WTC11 (cell line): ENCODE results near the gene ADAP1.

Experiments
- CBFB ChIP-seq: sonication (generic); formaldehyde crosslinking; IDR thresholded peaks from 2 replicates; pipeline ENCODE4 v1.8.1; 2022; ENCODE audit warnings: mild to moderate bottlenecking, low read depth, missing genetic modification reagents
- MAX ChIP-seq: sonication (generic); formaldehyde crosslinking; IDR thresholded peaks from 2 replicates; pipeline ENCODE4 v1.8.0; 2022; ENCODE audit warnings: mild to moderate bottlenecking, missing genetic modification reagents
- MXD4 ChIP-seq: fragments of 250-450 bp; sonication (Bioruptor Pico); IDR thresholded peaks from 2 replicates; pipeline ENCODE4 v1.8.0; 2021; ENCODE audit warnings: mild to moderate bottlenecking, moderate library complexity, borderline replicate concordance
- NFE2L1 ChIP-seq: sonication (generic); formaldehyde crosslinking; IDR thresholded peaks from 2 replicates; pipeline ENCODE4 v1.8.1; 2023; ENCODE audit warnings: missing genetic modification reagents
- SMAD3 ChIP-seq: sonication (generic); formaldehyde crosslinking; IDR thresholded peaks from 2 replicates; pipeline ENCODE4 v1.8.0; 2022; ENCODE audit warnings: missing genetic modification reagents, mild to moderate bottlenecking, borderline replicate concordance
- TP53 ChIP-seq: sonication (generic); formaldehyde crosslinking; IDR thresholded peaks from 2 replicates; pipeline ENCODE4 v1.8.1; 2023; ENCODE audit warnings: mild to moderate bottlenecking, missing genetic modification reagents
- ZBTB21 ChIP-seq: sonication (generic); formaldehyde crosslinking; IDR thresholded peaks from 2 replicates; pipeline ENCODE4 v1.8.1; 2023; ENCODE audit warnings: mild to moderate bottlenecking, missing genetic modification reagents, borderline replicate concordance
- ZNF232 ChIP-seq: sonication (generic); formaldehyde crosslinking; IDR thresholded peaks from 2 replicates; pipeline ENCODE4 v1.8.0; 2022; ENCODE audit warnings: mild to moderate bottlenecking, missing genetic modification reagents
- ZNF416 ChIP-seq: fragments of 250-450 bp; sonication (Bioruptor Pico); IDR thresholded peaks from 2 replicates; pipeline ENCODE4 v1.9.0; 2021; ENCODE audit warnings: mild to moderate bottlenecking, inconsistent platforms
- ZSCAN18 ChIP-seq: fragments of 250-450 bp; sonication (Bioruptor Pico); IDR thresholded peaks from 2 replicates; pipeline ENCODE4 v2.1.2; 2022; ENCODE audit warnings: mild to moderate bottlenecking, moderate library complexity
- TF ChIP-seq, protein P1 (sequence below): fragments of 200-600 bp; IDR thresholded peaks from 2 replicates; pipeline ENCODE4 v1.8.0; 2022; ENCODE audit warnings: antibody characterized with exemption

GRCh38 chr7:953547-954327 lies 743 bp downstream of the ADAP1 start:
- no peak for TF ChIP-seq NFE2L1
- TF ChIP-seq, protein P1, sequence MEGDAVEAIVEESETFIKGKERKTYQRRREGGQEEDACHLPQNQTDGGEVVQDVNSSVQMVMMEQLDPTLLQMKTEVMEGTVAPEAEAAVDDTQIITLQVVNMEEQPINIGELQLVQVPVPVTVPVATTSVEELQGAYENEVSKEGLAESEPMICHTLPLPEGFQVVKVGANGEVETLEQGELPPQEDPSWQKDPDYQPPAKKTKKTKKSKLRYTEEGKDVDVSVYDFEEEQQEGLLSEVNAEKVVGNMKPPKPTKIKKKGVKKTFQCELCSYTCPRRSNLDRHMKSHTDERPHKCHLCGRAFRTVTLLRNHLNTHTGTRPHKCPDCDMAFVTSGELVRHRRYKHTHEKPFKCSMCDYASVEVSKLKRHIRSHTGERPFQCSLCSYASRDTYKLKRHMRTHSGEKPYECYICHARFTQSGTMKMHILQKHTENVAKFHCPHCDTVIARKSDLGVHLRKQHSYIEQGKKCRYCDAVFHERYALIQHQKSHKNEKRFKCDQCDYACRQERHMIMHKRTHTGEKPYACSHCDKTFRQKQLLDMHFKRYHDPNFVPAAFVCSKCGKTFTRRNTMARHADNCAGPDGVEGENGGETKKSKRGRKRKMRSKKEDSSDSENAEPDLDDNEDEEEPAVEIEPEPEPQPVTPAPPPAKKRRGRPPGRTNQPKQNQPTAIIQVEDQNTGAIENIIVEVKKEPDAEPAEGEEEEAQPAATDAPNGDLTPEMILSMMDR, result no peak
- TF ChIP-seq ZNF232 (CRISPR knock-in tag), result no peak
- no peak for TF ChIP-seq MXD4 (CRISPR knock-in tag)
- TF ChIP-seq MAX (CRISPR knock-in tag), result no peak
- TF ChIP-seq SMAD3 (CRISPR knock-in tag), result no peak
- no peak for TF ChIP-seq ZBTB21 (CRISPR knock-in tag)
- TF ChIP-seq ZSCAN18, result no peak
- TF ChIP-seq TP53 (CRISPR knock-in tag), result no peak
- TF ChIP-seq CBFB (CRISPR knock-in tag), result no peak
- TF ChIP-seq ZNF416 (CRISPR knock-in tag), result no peak
